ENCODE results near the gene MARCKSL1.
"Not testable (repeated sequence)": the region's sequence is repeated elsewhere in the genome, so short reads cannot be mapped to it uniquely, and the experiment has no call there.

Gene MARCKSL1

DNA sequence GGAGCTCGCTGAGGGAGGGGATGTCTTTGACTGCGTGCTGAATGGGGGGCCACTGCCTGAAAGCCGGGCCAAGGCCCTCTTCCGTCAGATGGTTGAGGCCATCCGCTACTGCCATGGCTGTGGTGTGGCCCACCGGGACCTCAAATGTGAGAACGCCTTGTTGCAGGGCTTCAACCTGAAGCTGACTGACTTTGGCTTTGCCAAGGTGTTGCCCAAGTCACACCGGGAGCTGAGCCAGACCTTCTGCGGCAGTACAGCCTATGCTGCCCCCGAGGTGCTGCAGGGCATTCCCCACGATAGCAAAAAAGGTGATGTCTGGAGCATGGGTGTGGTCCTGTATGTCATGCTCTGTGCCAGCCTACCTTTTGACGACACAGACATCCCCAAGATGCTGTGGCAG is 27.7 kb upstream of the MARCKSL1 start:
- Histone ChIP-seq H3K27ac (ENCODE audit: insufficient read depth, low read depth, low read length, poor library complexity, severe bottlenecking) (no peak overlapping the region), H3K27me3 (ENCODE audit: control insufficient read depth, insufficient read depth, low read length, poor library complexity, severe bottlenecking) (peaks cover 28% of the 10 kb centered on the region), H3K4me1 (ENCODE audit: control insufficient read depth, insufficient read depth, low read length) (peaks cover 4% of the 10 kb centered on the region), H3K9me3 (ENCODE audit: control insufficient read depth, low read length) (no peaks in the 10 kb centered on the region), H3K4me3 (ENCODE audit: insufficient read depth, low read depth, low read length) (no peak overlapping the region), H3K36me3 (ENCODE audit: control insufficient read depth, insufficient read depth, low read length) (peaks cover 42% of the 10 kb centered on the region)
- WGBS, 2 experiments = 96 to 98% methylated on average over 12 of the region's 12 CpGs

- H3K36me3 ChIP-seq (ENCODE audit: control insufficient read depth, insufficient read depth, low read length) = peaks cover 33% of the 10 kb centered on the region
- no peak within 1 kb of the TSS for H3K27ac ChIP-seq (ENCODE audit: insufficient read depth, low read depth, low read length, poor library complexity, severe bottlenecking)
- no peaks in the 10 kb centered on the region for H3K9me3 ChIP-seq (ENCODE audit: control insufficient read depth, low read length)
- peak within 1 kb of the TSS; percentile 27 for H3K4me3 ChIP-seq (ENCODE audit: insufficient read depth, low read depth, low read length)
- WGBS, 2 experiments = 76% methylated on average over 17 of the region's 17 CpGs
- H3K27me3 ChIP-seq (ENCODE audit: control insufficient read depth, insufficient read depth, low read length, poor library complexity, severe bottlenecking) = peaks cover 28% of the 10 kb centered on the region
- H3K4me1 ChIP-seq (ENCODE audit: control insufficient read depth, insufficient read depth, low read length) = peaks cover 4% of the 10 kb centered on the region
Observed at GRCh38 chr1:32362474-32363313, 26.7 kb upstream of the MARCKSL1 start, which contains the start of the genes FAM229A and TSSK3. FAM229A (minus strand) TSS chr1:32362485; CDS start chr1:32362091, 394 bp downstream. TSSK3 (plus strand) TSS chr1:32362539; CDS start chr1:32362702, 163 bp downstream.

GRCh38 chr1:32361674-32362473 is 25.8 kb upstream of the MARCKSL1 start:
- WGBS, 2 experiments = 4% methylated on average over 91 of the region's 91 CpGs
- peak overlapping the region; percentile 27 for H3K4me3 ChIP-seq (ENCODE audit: insufficient read depth, low read depth, low read length)
- no peak overlapping the region for H3K27ac ChIP-seq (ENCODE audit: insufficient read depth, low read depth, low read length, poor library complexity, severe bottlenecking)
- H3K36me3 ChIP-seq (ENCODE audit: control insufficient read depth, insufficient read depth, low read length) = peaks cover 27% of the 10 kb centered on the region
- H3K27me3 ChIP-seq (ENCODE audit: control insufficient read depth, insufficient read depth, low read length, poor library complexity, severe bottlenecking) = peaks cover 28% of the 10 kb centered on the region
- H3K9me3 ChIP-seq (ENCODE audit: control insufficient read depth, low read length) = no peaks in the 10 kb centered on the region
- peaks cover 4% of the 10 kb centered on the region for H3K4me1 ChIP-seq (ENCODE audit: control insufficient read depth, insufficient read depth, low read length)

DNA sequence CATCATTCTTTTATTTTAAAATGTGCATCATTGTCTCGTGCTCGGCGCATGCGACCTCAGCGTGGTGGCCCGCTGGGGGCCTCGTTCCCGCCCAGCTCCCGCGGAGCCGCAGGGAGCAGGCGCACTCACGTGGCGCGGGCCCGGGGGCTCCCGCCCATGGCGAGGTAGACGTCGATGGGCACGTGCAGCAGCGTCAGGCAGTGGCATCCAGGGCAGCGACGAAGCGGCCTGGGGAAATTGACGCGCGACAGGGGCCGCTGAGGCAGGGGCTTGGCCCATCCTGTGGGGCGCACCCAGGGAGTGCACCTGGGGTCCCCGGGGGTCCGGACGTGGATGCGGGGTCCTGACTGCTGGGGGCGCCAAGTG is 25.3 kb upstream of the MARCKSL1 start:
- peak overlapping the region; percentile 27 for H3K4me3 ChIP-seq (ENCODE audit: insufficient read depth, low read depth, low read length)
- H3K27me3 ChIP-seq (ENCODE audit: control insufficient read depth, insufficient read depth, low read length, poor library complexity, severe bottlenecking) = peaks cover 28% of the 10 kb centered on the region
- no peaks in the 10 kb centered on the region for H3K9me3 ChIP-seq (ENCODE audit: control insufficient read depth, low read length)
- H3K4me1 ChIP-seq (ENCODE audit: control insufficient read depth, insufficient read depth, low read length) = peaks cover 4% of the 10 kb centered on the region
- H3K36me3 ChIP-seq (ENCODE audit: control insufficient read depth, insufficient read depth, low read length) = peaks cover 21% of the 10 kb centered on the region
- no peak overlapping the region for H3K27ac ChIP-seq (ENCODE audit: insufficient read depth, low read depth, low read length, poor library complexity, severe bottlenecking)
- 61 to 62% methylated on average over 35 of the region's 35 CpGs for WGBS, 2 experiments

DNA sequence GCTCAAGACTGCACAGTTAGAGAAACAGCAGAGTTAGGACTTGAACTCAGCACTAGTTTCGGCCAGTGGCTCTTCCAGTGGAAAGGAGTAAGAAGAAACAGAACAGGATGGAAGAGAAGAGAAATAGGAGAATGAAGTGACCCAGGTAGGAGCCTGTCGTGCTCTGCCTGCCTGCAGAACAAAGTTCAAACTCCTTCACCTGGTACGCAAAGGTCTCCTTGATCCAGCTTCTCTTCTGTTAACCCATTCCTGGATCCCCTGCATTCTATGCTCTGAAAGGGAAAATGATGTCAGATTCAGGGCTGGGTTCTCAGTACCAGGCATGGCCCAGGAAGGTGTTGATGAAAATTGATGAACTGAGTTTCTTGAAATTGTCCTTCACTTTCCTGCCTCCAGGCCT is 22.4 kb upstream of the MARCKSL1 start:
- H3K27ac ChIP-seq (ENCODE audit: insufficient read depth, low read depth, low read length, poor library complexity, severe bottlenecking) = no peak overlapping the region
- peaks cover 28% of the 10 kb centered on the region for H3K27me3 ChIP-seq (ENCODE audit: control insufficient read depth, insufficient read depth, low read length, poor library complexity, severe bottlenecking)
- no peaks in the 10 kb centered on the region for H3K9me3 ChIP-seq (ENCODE audit: control insufficient read depth, low read length)
- H3K4me1 ChIP-seq (ENCODE audit: control insufficient read depth, insufficient read depth, low read length) = peaks cover 4% of the 10 kb centered on the region
- H3K4me3 ChIP-seq (ENCODE audit: insufficient read depth, low read depth, low read length) = no peak overlapping the region
- no peaks in the 10 kb centered on the region for H3K36me3 ChIP-seq (ENCODE audit: control insufficient read depth, insufficient read depth, low read length)
- 85 to 88% methylated on average over 3 of the region's 3 CpGs for WGBS, 2 experiments

- H3K27me3 ChIP-seq (ENCODE audit: control insufficient read depth, insufficient read depth, low read length, poor library complexity, severe bottlenecking) = peaks cover 25% of the 10 kb centered on the region
- no peaks in the 10 kb centered on the region for H3K36me3 ChIP-seq (ENCODE audit: control insufficient read depth, insufficient read depth, low read length)
- H3K4me1 ChIP-seq (ENCODE audit: control insufficient read depth, insufficient read depth, low read length) = peaks cover 8% of the 10 kb centered on the region
- no peak overlapping the region for H3K4me3 ChIP-seq (ENCODE audit: insufficient read depth, low read depth, low read length)
- no peak overlapping the region for H3K27ac ChIP-seq (ENCODE audit: insufficient read depth, low read depth, low read length, poor library complexity, severe bottlenecking)
- no peaks in the 10 kb centered on the region for H3K9me3 ChIP-seq (ENCODE audit: control insufficient read depth, low read length)
- 88 to 90% methylated on average over 6 of the region's 6 CpGs for WGBS, 2 experiments
Observed at GRCh38 chr1:32357614-32358013, 21.6 kb upstream of the MARCKSL1 start.

GRCh38 chr1:32356478-32356877 is 20.4 kb upstream of the MARCKSL1 start:
- Histone ChIP-seq H3K27me3 (ENCODE audit: control insufficient read depth, insufficient read depth, low read length, poor library complexity, severe bottlenecking) (peaks cover 14% of the 10 kb centered on the region), H3K9me3 (ENCODE audit: control insufficient read depth, low read length) (no peaks in the 10 kb centered on the region), H3K4me3 (ENCODE audit: insufficient read depth, low read depth, low read length) (no peak overlapping the region), H3K4me1 (ENCODE audit: control insufficient read depth, insufficient read depth, low read length) (peaks cover 11% of the 10 kb centered on the region), H3K27ac (ENCODE audit: insufficient read depth, low read depth, low read length, poor library complexity, severe bottlenecking) (no peak overlapping the region), H3K36me3 (ENCODE audit: control insufficient read depth, insufficient read depth, low read length) (no peaks in the 10 kb centered on the region)
- 91 to 93% methylated on average over 1 of the region's 1 CpG for WGBS, 2 experiments

- H3K4me1 ChIP-seq (ENCODE audit: control insufficient read depth, insufficient read depth, low read length) = peaks cover 11% of the 10 kb centered on the region
- not testable (repeated sequence) for H3K27me3 ChIP-seq (ENCODE audit: control insufficient read depth, insufficient read depth, low read length, poor library complexity, severe bottlenecking); H3K9me3 ChIP-seq (ENCODE audit: control insufficient read depth, low read length); H3K4me3 ChIP-seq (ENCODE audit: insufficient read depth, low read depth, low read length); H3K36me3 ChIP-seq (ENCODE audit: control insufficient read depth, insufficient read depth, low read length); H3K27ac ChIP-seq (ENCODE audit: insufficient read depth, low read depth, low read length, poor library complexity, severe bottlenecking)
- 86 to 91% methylated on average over 6 of the region's 6 CpGs for WGBS, 2 experiments
Observed at GRCh38 chr1:32355778-32356177, 19.7 kb upstream of the MARCKSL1 start.

- Histone ChIP-seq H3K4me3 (ENCODE audit: insufficient read depth, low read depth, low read length) (no peak overlapping the region), H3K4me1 (ENCODE audit: control insufficient read depth, insufficient read depth, low read length) (peaks cover 11% of the 10 kb centered on the region), H3K9me3 (ENCODE audit: control insufficient read depth, low read length) (peaks cover 4% of the 10 kb centered on the region), H3K36me3 (ENCODE audit: control insufficient read depth, insufficient read depth, low read length) (no peaks in the 10 kb centered on the region), H3K27ac (ENCODE audit: insufficient read depth, low read depth, low read length, poor library complexity, severe bottlenecking) (no peak overlapping the region), H3K27me3 (ENCODE audit: control insufficient read depth, insufficient read depth, low read length, poor library complexity, severe bottlenecking) (peaks cover 10% of the 10 kb centered on the region)
- 62% methylated on average over 2 of the region's 2 CpGs for WGBS, 2 experiments
Observed at GRCh38 chr1:32353886-32354570, 18.0 kb upstream of the MARCKSL1 start.

DNA sequence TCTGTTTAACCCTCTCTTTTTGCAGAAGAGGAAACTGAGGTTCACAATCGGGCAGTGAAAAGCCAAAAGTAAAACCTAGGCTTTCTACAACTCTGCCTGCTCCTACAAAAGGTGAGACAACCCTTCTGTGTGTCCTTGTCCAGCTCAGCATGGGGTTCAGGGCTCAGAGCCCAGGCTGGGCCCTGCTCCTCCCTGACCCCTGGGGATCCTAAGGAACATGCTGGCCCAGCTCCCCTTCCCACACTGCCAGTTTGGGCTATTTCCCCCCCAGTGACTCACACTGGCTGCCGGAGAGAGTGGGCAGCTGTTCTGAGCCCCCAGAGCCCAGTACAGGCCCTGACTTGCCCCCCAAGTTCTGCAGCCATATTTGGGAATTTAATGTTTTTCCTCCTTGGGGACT is 17.4 kb upstream of the MARCKSL1 start:
- no peaks in the 10 kb centered on the region for H3K36me3 ChIP-seq (ENCODE audit: control insufficient read depth, insufficient read depth, low read length)
- H3K4me1 ChIP-seq (ENCODE audit: control insufficient read depth, insufficient read depth, low read length) = peaks cover 11% of the 10 kb centered on the region
- H3K9me3 ChIP-seq (ENCODE audit: control insufficient read depth, low read length) = peaks cover 4% of the 10 kb centered on the region
- 83 to 89% methylated on average over 2 of the region's 2 CpGs for WGBS, 2 experiments
- H3K27me3 ChIP-seq (ENCODE audit: control insufficient read depth, insufficient read depth, low read length, poor library complexity, severe bottlenecking) = peaks cover 10% of the 10 kb centered on the region
- no peak overlapping the region for H3K27ac ChIP-seq (ENCODE audit: insufficient read depth, low read depth, low read length, poor library complexity, severe bottlenecking)
- no peak overlapping the region for H3K4me3 ChIP-seq (ENCODE audit: insufficient read depth, low read depth, low read length)

Measured in ectodermal cell (in vitro differentiated cells).